Germinal center (tissue), 1 donor: ENCODE measurements around the gene BEND3.

Source experiments
- DNase-seq: peaks from one replicate; pipeline ENCODE4 v3.0.0; 2012; ENCODE audit warnings: mixed read lengths, low spot score

Gene BEND3

GRCh38 chr6:107083047-107083768 is 32.1 kb downstream of the BEND3 start:
- DNase-seq, result no peak

- DNase-seq, result no peak
Observed at GRCh38 chr6:107082045-107082444, 33.3 kb downstream of the BEND3 start.

GRCh38 chr6:107080036-107080435 is 35.3 kb downstream of the BEND3 start:
- DNase-seq, result no peak

- no peak for DNase-seq
Observed at GRCh38 chr6:107079429-107079828, 35.9 kb downstream of the BEND3 start.

- no peak for DNase-seq
Observed at GRCh38 chr6:107077710-107078109, 37.6 kb downstream of the BEND3 start.

DNA sequence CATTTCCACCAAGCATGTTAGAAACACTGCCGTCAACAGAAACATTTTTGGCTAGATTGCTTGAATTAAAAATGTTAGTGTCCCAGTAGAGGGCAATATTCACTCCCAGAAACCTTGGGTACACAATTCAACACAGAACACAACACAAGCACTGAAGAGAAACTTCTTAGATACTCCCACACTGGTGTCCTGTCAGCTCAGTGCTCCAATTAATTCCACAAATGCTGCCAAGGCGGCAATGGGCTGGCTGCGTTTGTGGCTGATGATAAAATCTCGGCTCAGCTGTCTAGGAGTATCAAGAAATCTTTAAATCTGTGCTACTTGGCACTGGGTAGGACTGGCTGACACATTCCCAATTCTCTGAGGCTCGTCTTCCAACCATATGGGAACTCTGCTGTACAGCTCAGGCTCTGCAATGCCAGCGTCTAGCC is 39.3 kb downstream of the BEND3 start:
- DNase-seq, result no peak

- no peak for DNase-seq
Observed at GRCh38 chr6:107070686-107071085, 44.6 kb downstream of the BEND3 start.

- no peak for DNase-seq
Observed at GRCh38 chr6:107069631-107070548, 45.4 kb downstream of the BEND3 start.

DNA sequence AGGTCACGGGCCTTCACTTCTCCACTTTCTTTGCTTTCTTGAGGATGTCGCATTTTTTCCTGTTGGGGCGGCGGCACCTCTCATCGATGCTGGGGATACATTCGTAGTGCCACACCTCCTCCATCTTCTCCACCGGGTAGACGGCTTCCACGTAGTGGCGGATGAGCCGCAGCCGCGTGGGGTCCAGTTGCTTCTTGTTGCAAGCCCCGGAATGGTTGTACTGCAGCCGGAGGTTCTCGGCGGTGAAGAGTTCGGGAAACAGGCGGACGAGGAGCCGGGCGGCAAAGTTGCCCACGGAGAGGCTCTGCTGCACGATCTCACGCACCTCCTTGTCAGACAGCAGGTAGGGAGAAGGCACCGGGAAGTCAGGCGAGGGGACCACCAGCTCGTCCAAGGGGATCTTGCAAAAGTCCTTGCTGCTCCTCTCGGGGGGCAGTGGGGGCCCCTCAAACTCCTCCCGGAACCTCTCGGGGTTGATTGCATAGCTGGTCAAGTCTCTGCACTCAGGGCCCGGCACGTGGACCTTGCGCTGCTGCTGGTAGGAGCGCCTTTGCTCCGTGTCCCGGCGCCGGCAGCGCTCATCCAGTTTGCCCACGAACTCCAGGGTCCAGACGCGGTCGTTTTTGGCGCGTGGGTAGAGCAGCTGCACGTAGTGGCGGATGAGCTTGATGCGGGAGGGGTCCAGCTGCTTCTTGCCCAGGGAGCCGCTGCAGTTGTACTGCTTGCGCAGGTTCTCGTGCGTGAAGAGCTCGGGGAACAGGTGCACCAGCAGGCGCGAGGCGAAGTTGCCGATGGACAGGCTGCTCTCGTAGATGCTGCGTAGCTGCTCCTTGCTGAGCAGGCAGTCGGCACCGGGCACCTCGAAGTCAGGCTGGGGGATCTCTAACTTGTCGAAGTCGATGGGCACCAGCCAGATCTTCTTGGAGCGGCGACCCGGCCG is 46.4 kb downstream of the BEND3 start:
- no peak for DNase-seq

- DNase-seq, result no peak
Observed at GRCh38 chr6:107066697-107067659, 48.3 kb downstream of the BEND3 start.

DNA sequence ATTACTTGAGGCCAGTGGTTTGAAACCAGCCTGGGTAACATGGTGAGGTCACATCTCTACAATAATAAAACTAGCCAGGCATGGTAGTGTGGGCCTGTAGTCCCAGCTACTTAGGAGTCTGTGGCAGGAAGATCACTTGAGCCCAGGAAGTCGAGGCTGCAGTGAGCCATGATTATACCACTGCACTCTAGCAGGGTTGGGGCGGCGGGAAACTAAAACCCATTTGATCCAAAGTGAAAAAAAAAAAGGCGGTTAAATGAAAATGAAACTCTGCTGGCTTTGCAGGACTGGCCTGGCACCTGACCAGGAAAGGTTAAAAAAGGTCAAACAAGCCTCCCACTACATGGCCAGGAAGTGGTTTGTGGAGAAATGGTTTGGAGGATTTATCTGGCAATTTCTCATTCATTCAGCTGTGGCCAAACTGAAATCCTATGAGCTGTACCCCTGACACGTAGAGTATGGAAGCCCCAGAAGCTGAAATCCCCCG is 50.7 kb downstream of the BEND3 start:
- no peak for DNase-seq

DNA sequence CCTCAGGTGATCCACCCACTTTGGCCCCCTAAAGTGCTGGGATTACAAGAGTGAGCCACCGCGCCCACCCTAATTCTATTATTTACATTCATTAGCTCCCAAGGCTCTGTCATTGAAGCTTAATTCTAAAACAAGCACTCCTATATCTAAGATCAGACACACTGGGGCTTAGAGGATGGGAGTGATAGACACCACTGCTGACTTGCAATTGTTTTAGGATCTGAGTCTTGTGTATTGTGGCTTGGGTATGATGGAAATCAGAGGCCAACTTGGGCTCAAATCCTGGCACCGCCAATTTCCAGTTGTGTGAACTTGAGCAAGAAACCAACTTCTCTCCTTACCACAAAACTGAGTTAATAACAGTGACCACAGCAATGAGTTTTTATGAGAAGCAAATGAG is 52.6 kb downstream of the BEND3 start:
- DNase-seq, result no peak

GRCh38 chr6:107061125-107062020 is 53.9 kb downstream of the BEND3 start:
- no peak for DNase-seq

DNA sequence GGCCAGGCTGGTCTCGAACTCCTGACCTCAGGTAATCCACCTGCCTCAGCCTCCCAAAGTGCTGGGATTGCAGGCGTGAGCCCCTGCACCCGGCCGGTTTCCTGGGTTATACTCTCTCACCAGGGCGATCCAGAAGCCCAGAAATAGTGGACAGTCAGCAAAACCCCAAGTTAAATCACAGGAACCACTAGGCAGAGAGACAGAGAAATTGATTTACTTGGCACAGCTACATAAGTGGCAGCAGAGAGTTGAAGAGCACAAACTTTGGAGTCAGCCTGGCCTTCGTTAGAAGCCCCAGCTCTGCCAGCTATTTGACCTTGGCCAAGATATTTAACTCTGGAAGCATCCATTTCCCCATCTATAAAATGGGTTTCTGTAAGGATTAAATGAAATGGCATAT is 54.6 kb downstream of the BEND3 start:
- no peak for DNase-seq

DNA sequence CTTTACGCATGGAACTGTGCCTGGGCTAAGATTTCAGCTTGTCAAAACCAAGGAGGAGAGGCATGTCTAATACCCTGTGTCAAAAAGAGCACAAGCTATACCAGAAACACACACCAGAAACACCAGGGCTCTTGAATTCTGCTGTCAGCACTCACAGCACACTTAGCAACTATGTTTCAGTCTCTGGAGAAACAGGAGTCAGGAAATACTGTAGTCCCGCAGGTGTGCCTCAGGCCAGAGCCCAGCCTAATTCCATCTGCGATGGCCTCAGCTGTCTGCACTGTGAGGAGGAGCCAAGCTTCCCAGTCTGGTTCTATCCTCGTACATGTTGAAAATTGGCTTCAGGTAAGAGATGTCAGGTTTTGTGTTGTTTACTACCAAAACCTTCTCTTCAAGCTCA is 55.7 kb downstream of the BEND3 start:
- no peak for DNase-seq

DNA sequence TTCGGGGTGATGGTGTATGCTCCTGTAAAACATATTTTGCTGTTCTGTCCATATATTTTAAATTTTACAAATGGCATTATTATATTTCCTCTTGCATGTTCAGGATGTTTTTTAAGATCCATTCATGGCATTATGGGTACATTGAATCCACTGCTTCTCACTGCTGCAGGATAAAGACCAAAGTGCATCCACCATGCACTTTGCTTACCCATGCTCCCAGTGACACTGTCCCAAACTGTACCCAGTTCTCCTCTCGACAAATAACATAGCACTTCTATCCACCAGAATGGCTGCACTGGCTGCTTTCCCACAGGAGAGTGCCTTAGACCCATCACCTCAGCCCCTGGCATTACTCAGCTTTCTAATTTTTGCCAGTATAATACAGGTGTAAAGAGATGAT is 57.6 kb downstream of the BEND3 start:
- no peak for DNase-seq

DNA sequence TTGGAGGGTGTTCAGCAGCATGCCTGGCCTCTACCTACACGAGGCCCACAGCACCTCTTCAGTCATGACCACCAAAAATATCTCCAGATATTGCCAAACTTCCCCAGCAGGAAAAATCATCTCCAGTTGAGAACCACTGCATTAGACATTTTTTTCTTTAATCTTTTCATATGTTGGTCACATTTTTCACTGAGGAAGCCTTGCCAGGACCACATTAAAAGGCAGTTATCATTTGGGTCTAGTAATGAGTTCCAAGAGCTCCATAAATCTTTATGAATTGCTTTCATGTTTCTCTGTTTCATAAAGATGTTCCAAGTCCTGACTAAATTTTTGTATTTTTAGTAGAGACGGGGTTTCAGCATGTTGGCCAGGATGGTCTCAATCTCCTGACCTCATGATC is 58.5 kb downstream of the BEND3 start:
- no peak for DNase-seq

DNA sequence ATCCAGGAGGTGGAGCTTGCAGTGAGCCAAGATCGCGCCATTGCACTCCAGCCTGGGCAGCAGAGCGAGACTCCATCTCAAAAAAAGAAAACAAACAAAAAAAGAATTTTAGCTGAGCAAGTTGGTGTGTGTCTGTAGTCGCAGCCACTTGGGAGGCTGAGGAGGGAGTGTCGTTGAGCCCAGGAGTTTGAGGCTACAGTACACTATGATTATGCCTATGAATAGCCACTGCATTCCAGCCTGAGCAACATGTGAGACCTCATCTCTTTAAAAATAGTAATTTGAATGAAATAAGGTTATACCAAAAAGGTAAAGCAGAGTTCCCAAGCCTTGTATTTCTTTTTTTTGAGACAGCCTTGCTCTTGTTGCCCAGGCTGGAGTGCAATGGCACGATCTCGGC is 67.5 kb downstream of the BEND3 start:
- DNase-seq, result no peak

DNA sequence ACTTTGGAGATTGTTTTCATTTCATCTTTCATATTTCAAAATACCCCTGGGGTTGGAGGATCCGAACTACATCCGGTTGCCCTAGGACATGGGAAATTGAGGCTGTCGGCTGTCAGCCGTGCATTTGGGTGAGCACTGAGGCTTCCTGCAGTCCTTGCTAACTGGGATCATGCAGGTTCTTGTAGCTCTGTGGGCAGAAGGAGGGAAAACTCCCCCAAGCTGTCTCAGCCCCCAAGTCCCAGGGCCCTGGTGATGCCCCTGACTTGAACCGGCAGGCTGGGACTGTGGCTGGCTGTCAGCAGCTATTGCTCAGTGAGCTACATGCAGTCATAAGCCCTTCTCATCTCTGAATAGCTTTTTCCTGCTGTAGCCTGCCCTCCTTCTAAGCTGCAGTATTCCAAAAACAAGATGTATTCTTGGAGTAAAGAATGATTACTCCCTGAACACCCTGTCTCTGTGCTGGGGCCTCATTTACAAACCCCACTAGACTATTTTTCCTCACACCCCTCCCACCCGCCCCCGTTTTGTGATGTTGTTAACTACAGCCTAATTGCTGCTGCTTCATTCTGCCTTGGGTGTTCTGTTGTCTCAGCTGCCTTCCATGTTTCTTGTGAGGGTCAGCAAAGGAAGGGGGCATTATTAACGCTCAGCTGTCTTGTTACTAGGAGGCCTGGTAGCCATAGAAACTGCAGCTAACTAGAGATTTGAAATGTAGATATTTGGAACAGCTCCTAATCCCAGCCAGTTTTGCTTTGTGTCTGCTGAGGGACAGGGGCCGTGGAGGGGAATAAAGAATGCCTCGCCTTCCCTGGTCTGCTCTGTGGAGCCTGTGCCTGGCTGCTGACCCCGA is 69.3 kb downstream of the BEND3 start:
- no peak for DNase-seq
